Measurements from ENCODE around the gene CACNA2D4.

- TF ChIP-seq CTCF (conservative IDR thresholded peaks at IDR 0.05) (no peak), ZFX (IDR thresholded peaks at IDR 0.05) (no peak)
Observed at GRCh38 chr12:1890810-1891209, 27.6 kb downstream of the CACNA2D4 start.
